Measurements from ENCODE around the gene PTPRK.

Gene PTPRK

GRCh38 chr6:128410584-128410983 is 109.8 kb downstream of the PTPRK start:
- no peak for TF ChIP-seq ZNF70 (CRISPR knock-in tag; IDR thresholded peaks at IDR 0.05)
- no peak for ATAC-seq

GRCh38 chr6:128409003-128409402 is 111.4 kb downstream of the PTPRK start:
- TF ChIP-seq SNAI2 (CRISPR knock-in tag; IDR thresholded peaks at IDR 0.05) = no peak
- no peak for TF ChIP-seq RARB (CRISPR knock-in tag; IDR thresholded peaks at IDR 0.05)
- TF ChIP-seq GLIS3 (CRISPR knock-in tag; IDR thresholded peaks at IDR 0.05) = no peak
- TF ChIP-seq TCF4 (CRISPR knock-in tag; IDR thresholded peaks at IDR 0.05; ENCODE audit: borderline replicate concordance) = no peak
- no peak for TF ChIP-seq ESRRG (CRISPR knock-in tag; IDR thresholded peaks at IDR 0.05)
- no peak for TF ChIP-seq TOX (CRISPR knock-in tag; IDR thresholded peaks at IDR 0.05; ENCODE audit: borderline replicate concordance)
- TF ChIP-seq ARNTL (CRISPR knock-in tag; IDR thresholded peaks at IDR 0.05; ENCODE audit: borderline replicate concordance, low read depth) = no peak
- no peak for TF ChIP-seq ZC3H10 (CRISPR knock-in tag; IDR thresholded peaks at IDR 0.05)
- TF ChIP-seq ZFP3 (CRISPR knock-in tag; IDR thresholded peaks at IDR 0.05) = no peak
- TF ChIP-seq POU6F1 (CRISPR knock-in tag; IDR thresholded peaks at IDR 0.05; ENCODE audit: borderline replicate concordance, low read depth) = no peak
- TF ChIP-seq OSR1 (CRISPR knock-in tag; IDR thresholded peaks at IDR 0.05) = no peak
- no peak for TF ChIP-seq PPARA (CRISPR knock-in tag; IDR thresholded peaks at IDR 0.05; ENCODE audit: borderline replicate concordance)
- TF ChIP-seq BACH2 (CRISPR knock-in tag; IDR thresholded peaks at IDR 0.05; ENCODE audit: borderline replicate concordance) = no peak
- TF ChIP-seq ZNF8 (CRISPR knock-in tag; IDR thresholded peaks at IDR 0.05) = no peak
- TF ChIP-seq CSDC2 (CRISPR knock-in tag; IDR thresholded peaks at IDR 0.05) = no peak
- no peak for TF ChIP-seq ZFP30 (CRISPR knock-in tag; IDR thresholded peaks at IDR 0.05)
- no peak for TF ChIP-seq ZNF70 (CRISPR knock-in tag; IDR thresholded peaks at IDR 0.05)
- no peak for TF ChIP-seq TSHZ2 (CRISPR knock-in tag; IDR thresholded peaks at IDR 0.05)
- TF ChIP-seq CREB5 (CRISPR knock-in tag; IDR thresholded peaks at IDR 0.05; ENCODE audit: low read depth) = no peak
- no peak for ATAC-seq

- no peak for TF ChIP-seq GLIS3 (CRISPR knock-in tag; IDR thresholded peaks at IDR 0.05)
- TF ChIP-seq ZNF565 (CRISPR knock-in tag; conservative IDR thresholded peaks at IDR 0.05; ENCODE audit: low read depth) = no peak
- TF ChIP-seq POU6F1 (CRISPR knock-in tag; IDR thresholded peaks at IDR 0.05; ENCODE audit: borderline replicate concordance, low read depth) = no peak
- TF ChIP-seq ZC3H10 (CRISPR knock-in tag; IDR thresholded peaks at IDR 0.05) = no peak
- no peak for TF ChIP-seq TCF4 (CRISPR knock-in tag; IDR thresholded peaks at IDR 0.05; ENCODE audit: borderline replicate concordance)
- no peak for TF ChIP-seq CSRNP3 (CRISPR knock-in tag; IDR thresholded peaks at IDR 0.05)
- TF ChIP-seq PATZ1 (CRISPR knock-in tag; IDR thresholded peaks at IDR 0.05; ENCODE audit: borderline replicate concordance) = no peak
- no peak for TF ChIP-seq ESRRG (CRISPR knock-in tag; IDR thresholded peaks at IDR 0.05)
- TF ChIP-seq ZFP30 (CRISPR knock-in tag; IDR thresholded peaks at IDR 0.05) = no peak
- no peak for TF ChIP-seq RARB (CRISPR knock-in tag; IDR thresholded peaks at IDR 0.05)
- no peak for TF ChIP-seq PPARA (CRISPR knock-in tag; IDR thresholded peaks at IDR 0.05; ENCODE audit: borderline replicate concordance)
- no peak for TF ChIP-seq SNAI2 (CRISPR knock-in tag; IDR thresholded peaks at IDR 0.05)
- no peak for TF ChIP-seq CSDC2 (CRISPR knock-in tag; IDR thresholded peaks at IDR 0.05)
- TF ChIP-seq ARNTL (CRISPR knock-in tag; IDR thresholded peaks at IDR 0.05; ENCODE audit: borderline replicate concordance, low read depth) = no peak
- no peak for TF ChIP-seq CREB5 (CRISPR knock-in tag; IDR thresholded peaks at IDR 0.05; ENCODE audit: low read depth)
- no peak for TF ChIP-seq TOX (CRISPR knock-in tag; IDR thresholded peaks at IDR 0.05; ENCODE audit: borderline replicate concordance)
- no peak for TF ChIP-seq ZNF8 (CRISPR knock-in tag; IDR thresholded peaks at IDR 0.05)
These were observed 113.9 kb downstream of the PTPRK start for GRCh38 chr6:128406453-128406852.

More at GRCh38 chr6:128406453-128406852, 113.9 kb downstream of the PTPRK start:
- no peak for ATAC-seq

All from SK-N-SH treated with all-trans-retinoic acid at 6 μM for 48 hours (cell line).